ENCODE results near the gene FAM180A. TPM values are rescaled to one million over a fixed set of nuclear protein-coding genes. Genes with fewer than 3 reads are reported as not detected.

Gene FAM180A
- total RNA-seq (2021), result not detected in 3 replicates
- Bru-seq, nascent RNA, result not detected
- long read RNA-seq, experiment 1, result 0 reads
- long read RNA-seq, experiment 2, result 0 reads
- long read RNA-seq, experiment 3, result 0 reads

DNA sequence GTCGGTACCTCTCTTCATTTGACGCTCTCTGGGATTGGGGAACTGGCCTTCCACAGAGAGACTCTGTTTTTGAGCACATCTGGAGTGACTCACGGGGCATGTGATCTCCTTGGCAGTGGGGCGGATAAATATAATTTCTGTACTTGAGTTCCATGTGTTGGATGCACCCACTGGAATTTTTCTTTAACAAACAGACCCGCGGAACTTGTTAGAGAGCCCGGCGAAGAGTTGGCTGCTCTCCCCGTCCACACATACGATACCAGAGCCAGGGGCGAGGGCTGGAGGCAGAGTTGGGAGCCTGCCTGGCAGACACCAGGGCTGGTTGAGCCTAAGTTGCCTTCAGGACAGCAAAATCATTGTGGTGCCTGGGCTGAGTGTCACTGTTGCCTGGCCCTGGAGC is at the start of gene FAM180A:
FAM180A (minus strand) TSS at position 44 of the 400 bp plus-strand sequence. CDS start 233 bp downstream, outside the sequence.
- 0 out of 2 replicates have a peak, but pooled peaks cover 3% of the 10 kb centered on the region for H3K36me3 Mint-ChIP-seq
- peaks cover 26% of the 10 kb centered on the region for H3K4me1 Mint-ChIP-seq
- ChIA-PET POLR2A (no interaction called here), CTCF (no interaction called here)
- H3K27ac Mint-ChIP-seq, result no peak within 1 kb of the TSS
- H3K27me3 Mint-ChIP-seq (ENCODE audit: low read depth), result no peaks in the 10 kb centered on the region; the same call in 1 of the 2 replicates
- TF ChIP-seq, protein P1, sequence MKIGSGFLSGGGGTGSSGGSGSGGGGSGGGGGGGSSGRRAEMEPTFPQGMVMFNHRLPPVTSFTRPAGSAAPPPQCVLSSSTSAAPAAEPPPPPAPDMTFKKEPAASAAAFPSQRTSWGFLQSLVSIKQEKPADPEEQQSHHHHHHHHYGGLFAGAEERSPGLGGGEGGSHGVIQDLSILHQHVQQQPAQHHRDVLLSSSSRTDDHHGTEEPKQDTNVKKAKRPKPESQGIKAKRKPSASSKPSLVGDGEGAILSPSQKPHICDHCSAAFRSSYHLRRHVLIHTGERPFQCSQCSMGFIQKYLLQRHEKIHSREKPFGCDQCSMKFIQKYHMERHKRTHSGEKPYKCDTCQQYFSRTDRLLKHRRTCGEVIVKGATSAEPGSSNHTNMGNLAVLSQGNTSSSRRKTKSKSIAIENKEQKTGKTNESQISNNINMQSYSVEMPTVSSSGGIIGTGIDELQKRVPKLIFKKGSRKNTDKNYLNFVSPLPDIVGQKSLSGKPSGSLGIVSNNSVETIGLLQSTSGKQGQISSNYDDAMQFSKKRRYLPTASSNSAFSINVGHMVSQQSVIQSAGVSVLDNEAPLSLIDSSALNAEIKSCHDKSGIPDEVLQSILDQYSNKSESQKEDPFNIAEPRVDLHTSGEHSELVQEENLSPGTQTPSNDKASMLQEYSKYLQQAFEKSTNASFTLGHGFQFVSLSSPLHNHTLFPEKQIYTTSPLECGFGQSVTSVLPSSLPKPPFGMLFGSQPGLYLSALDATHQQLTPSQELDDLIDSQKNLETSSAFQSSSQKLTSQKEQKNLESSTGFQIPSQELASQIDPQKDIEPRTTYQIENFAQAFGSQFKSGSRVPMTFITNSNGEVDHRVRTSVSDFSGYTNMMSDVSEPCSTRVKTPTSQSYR (CRISPR knock-in tag; IDR thresholded peaks at IDR 0.05), result no peak
- no peak for TF ChIP-seq TEAD4 (CRISPR knock-in tag; IDR thresholded peaks at IDR 0.05)
- peaks cover 13% of the 10 kb centered on the region for H3K9me3 Mint-ChIP-seq
- ATAC-seq (no peak), DNase-seq (ENCODE audit: low spot score) (no peak)
- no peak within 1 kb of the TSS for H3K4me3 Mint-ChIP-seq

DNA sequence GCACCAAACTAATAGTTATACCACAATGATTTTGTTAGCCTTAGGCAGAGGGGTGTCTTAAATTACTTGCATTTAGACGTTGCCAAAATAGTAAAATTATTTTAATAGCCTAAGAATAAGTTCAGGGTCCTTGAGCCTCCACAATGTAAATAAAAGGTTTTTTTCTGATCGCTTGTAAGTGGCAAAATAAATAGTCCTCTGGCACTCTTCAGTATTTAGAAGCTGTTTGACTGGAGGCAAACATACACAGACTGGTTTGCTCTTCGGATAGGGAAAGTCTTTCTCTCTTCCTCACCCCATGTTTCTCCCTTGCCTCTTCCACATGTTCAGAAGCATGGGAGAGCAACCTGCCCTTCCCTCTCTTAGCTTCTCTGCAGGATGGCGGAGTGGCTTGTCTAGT is 49.5 kb upstream of the FAM180A start:
- Mint-ChIP-seq H3K27ac (no peak overlapping the region), H3K9me3 (peaks cover 14% of the 10 kb centered on the region), H3K27me3 (ENCODE audit: low read depth) (peaks cover 4% of the 10 kb centered on the region), H3K4me3 (no peak overlapping the region), H3K36me3 (no peaks in the 10 kb centered on the region), H3K4me1 (peaks cover 10% of the 10 kb centered on the region)
- ChIA-PET POLR2A (no interaction called here), CTCF (interaction anchor here (0.8 to 2.6 kb wide), 7 partner anchors 25 to 135 kb away, joined by 3 to 18 read pairs (median 4); partner anchors contain the start of gene STMP1)
- TF ChIP-seq ZNF121 (CRISPR knock-in tag; IDR thresholded peaks at IDR 0.05) (no peak), KAT7 (CRISPR knock-in tag; IDR thresholded peaks at IDR 0.05; ENCODE audit: borderline replicate concordance) (no peak), ZNF416 (CRISPR knock-in tag; IDR thresholded peaks at IDR 0.05) (no peak), CBFB (CRISPR knock-in tag; IDR thresholded peaks at IDR 0.05; ENCODE audit: low read depth) (no peak), ZNF671 (CRISPR knock-in tag; IDR thresholded peaks at IDR 0.05) (no peak), CREB1 (CRISPR knock-in tag; IDR thresholded peaks at IDR 0.05) (no peak), ELF4 (CRISPR knock-in tag; IDR thresholded peaks at IDR 0.05; ENCODE audit: low read depth) (no peak), ZNF138 (CRISPR knock-in tag; conservative IDR thresholded peaks at IDR 0.05) (no peak), GRHL2 (CRISPR knock-in tag; IDR thresholded peaks at IDR 0.05; ENCODE audit: insufficient replicate concordance, severe bottlenecking) (no peak)
- TF ChIP-seq, protein P2, sequence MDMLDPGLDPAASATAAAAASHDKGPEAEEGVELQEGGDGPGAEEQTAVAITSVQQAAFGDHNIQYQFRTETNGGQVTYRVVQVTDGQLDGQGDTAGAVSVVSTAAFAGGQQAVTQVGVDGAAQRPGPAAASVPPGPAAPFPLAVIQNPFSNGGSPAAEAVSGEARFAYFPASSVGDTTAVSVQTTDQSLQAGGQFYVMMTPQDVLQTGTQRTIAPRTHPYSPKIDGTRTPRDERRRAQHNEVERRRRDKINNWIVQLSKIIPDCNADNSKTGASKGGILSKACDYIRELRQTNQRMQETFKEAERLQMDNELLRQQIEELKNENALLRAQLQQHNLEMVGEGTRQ (CRISPR knock-in tag; IDR thresholded peaks at IDR 0.05), result no peak
- TF ChIP-seq, protein P3, sequence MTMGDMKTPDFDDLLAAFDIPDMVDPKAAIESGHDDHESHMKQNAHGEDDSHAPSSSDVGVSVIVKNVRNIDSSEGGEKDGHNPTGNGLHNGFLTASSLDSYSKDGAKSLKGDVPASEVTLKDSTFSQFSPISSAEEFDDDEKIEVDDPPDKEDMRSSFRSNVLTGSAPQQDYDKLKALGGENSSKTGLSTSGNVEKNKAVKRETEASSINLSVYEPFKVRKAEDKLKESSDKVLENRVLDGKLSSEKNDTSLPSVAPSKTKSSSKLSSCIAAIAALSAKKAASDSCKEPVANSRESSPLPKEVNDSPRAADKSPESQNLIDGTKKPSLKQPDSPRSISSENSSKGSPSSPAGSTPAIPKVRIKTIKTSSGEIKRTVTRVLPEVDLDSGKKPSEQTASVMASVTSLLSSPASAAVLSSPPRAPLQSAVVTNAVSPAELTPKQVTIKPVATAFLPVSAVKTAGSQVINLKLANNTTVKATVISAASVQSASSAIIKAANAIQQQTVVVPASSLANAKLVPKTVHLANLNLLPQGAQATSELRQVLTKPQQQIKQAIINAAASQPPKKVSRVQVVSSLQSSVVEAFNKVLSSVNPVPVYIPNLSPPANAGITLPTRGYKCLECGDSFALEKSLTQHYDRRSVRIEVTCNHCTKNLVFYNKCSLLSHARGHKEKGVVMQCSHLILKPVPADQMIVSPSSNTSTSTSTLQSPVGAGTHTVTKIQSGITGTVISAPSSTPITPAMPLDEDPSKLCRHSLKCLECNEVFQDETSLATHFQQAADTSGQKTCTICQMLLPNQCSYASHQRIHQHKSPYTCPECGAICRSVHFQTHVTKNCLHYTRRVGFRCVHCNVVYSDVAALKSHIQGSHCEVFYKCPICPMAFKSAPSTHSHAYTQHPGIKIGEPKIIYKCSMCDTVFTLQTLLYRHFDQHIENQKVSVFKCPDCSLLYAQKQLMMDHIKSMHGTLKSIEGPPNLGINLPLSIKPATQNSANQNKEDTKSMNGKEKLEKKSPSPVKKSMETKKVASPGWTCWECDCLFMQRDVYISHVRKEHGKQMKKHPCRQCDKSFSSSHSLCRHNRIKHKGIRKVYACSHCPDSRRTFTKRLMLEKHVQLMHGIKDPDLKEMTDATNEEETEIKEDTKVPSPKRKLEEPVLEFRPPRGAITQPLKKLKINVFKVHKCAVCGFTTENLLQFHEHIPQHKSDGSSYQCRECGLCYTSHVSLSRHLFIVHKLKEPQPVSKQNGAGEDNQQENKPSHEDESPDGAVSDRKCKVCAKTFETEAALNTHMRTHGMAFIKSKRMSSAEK (CRISPR knock-in tag; IDR thresholded peaks at IDR 0.05; ENCODE audit: borderline replicate concordance), result no peak
- no peak for ATAC-seq
- no peak for DNase-seq (ENCODE audit: low spot score)

DNA sequence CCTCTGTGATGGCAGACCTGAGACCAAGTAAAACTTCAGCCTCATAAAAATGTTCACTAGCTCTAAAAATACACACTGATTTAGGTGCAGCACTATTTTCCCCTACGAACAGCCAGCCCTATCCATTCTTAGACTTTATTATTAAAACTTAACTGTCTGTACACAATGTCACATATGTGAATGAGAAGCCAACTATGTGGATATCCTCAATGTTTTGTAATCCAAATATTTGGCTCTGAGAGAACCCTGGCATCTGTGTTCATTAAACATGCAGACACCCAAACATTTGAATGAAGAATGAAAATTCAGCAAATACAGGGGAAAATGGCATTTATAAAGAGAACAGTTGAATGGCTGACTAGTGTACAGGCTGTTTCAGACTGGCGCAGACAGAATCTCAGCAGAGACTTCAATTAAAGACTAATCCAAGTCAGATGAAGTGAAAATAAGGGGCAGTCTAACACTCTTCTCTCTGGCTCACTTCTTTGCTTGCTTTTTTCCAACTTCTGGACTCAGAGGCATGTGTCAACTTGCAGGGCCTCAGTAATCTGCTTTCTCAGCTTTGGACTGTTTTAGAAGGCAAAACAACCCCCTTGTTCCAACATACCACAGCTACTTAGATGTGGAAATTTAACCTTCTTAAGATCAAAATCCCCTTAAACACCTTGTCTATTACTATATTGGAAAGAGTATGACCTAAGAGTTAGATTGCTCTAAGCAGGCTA is 47.4 kb upstream of the FAM180A start:
- no peak for DNase-seq (ENCODE audit: low spot score)
- CTCF ChIA-PET, result no interaction called here
- POLR2A ChIA-PET, result no interaction called here
- peaks cover 12% of the 10 kb centered on the region for H3K4me1 Mint-ChIP-seq
- H3K27me3 Mint-ChIP-seq (ENCODE audit: low read depth), result no peaks in the 10 kb centered on the region; the same call in 1 of the 2 replicates
- H3K4me3 Mint-ChIP-seq, result no peak overlapping the region
- ATAC-seq, result no peak
- peaks cover 14% of the 10 kb centered on the region for H3K9me3 Mint-ChIP-seq
- H3K36me3 Mint-ChIP-seq, result no peaks in the 10 kb centered on the region
- H3K27ac Mint-ChIP-seq, result no peak overlapping the region
- TF ChIP-seq ZNF219 (CRISPR knock-in tag; IDR thresholded peaks at IDR 0.05; ENCODE audit: borderline replicate concordance) (no peak), EMX1 (CRISPR knock-in tag; IDR thresholded peaks at IDR 0.05) (no peak), SMAD4 (CRISPR knock-in tag; IDR thresholded peaks at IDR 0.05) (no peak), MYBL2 (CRISPR knock-in tag; IDR thresholded peaks at IDR 0.05) (no peak), ZNF232 (CRISPR knock-in tag; IDR thresholded peaks at IDR 0.05) (no peak), ETV6 (CRISPR knock-in tag; IDR thresholded peaks at IDR 0.05) (no peak)
- TF ChIP-seq, protein P4, sequence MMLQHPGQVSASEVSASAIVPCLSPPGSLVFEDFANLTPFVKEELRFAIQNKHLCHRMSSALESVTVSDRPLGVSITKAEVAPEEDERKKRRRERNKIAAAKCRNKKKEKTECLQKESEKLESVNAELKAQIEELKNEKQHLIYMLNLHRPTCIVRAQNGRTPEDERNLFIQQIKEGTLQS (CRISPR knock-in tag; conservative IDR thresholded peaks at IDR 0.05), result no peak
- TF ChIP-seq, protein P5, sequence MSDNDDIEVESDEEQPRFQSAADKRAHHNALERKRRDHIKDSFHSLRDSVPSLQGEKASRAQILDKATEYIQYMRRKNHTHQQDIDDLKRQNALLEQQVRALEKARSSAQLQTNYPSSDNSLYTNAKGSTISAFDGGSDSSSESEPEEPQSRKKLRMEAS (CRISPR knock-in tag; IDR thresholded peaks at IDR 0.05), result no peak
- TF ChIP-seq, protein P6, sequence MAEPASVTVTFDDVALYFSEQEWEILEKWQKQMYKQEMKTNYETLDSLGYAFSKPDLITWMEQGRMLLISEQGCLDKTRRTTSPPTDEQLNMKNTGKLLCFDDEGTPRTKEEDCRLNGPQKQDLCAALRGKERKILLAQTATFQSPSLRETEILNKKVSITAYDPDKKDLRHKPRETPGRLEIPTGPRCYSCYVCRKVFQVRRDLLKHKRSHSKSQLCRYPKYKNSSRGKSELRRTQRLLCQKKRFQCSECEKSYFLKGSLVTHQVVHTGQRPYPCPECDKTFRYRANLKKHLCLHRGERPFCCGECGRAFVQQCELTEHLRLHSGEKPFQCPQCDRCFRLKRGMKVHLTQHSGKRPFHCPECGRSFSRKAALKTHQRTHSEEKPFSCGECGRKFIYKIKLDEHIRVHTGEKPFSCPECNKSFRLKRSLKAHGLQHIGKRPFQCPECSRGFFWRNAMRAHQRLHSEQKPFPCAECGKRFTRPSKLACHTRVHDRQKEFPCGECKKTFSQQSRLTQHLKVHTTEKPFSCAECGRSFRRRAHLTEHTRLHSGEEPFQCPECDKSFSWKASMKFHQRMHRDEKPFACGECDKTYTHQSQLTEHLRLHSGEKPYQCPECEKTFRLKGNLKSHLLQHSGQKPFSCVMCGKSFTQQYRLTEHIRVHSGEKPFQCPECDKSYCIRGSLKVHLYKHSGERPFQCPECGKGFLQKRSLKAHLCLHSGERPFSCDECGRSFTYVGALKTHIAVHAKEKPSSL (CRISPR knock-in tag; conservative IDR thresholded peaks at IDR 0.05), result no peak

Measured in WTC11 (cell line).